NCI-H510A (cell line): Measurements from ENCODE around the gene ANKK1.

Source experiments
- DNase-seq: peaks from one replicate; lab custom pipeline; 2025; lab: John Stamatoyannopoulos, UW

ANKK1 gene

GRCh38 chr11:113387605-113388211, at the start of gene ANKK1:
Gene ANKK1, plus strand, starts transcription at chr11:113387779. Its CDS starts 106 bp downstream, at chr11:113387885.
- DNase-seq, result no peak

- no peak for DNase-seq
These were observed 48.8 kb upstream of the ANKK1 start for GRCh38 chr11:113338730-113339129.

GRCh38 chr11:113339929-113340589, 47.5 kb upstream of the ANKK1 start:
- peak; percentile 9 for DNase-seq

- no peak for DNase-seq
These were observed 46.0 kb upstream of the ANKK1 start for GRCh38 chr11:113341388-113342165.

GRCh38 chr11:113345978-113346377, 41.6 kb upstream of the ANKK1 start:
- DNase-seq, result no peak

- DNase-seq, result no peak
These were observed 38.1 kb upstream of the ANKK1 start for GRCh38 chr11:113349528-113349927.

GRCh38 chr11:113350336-113351067, 37.1 kb upstream of the ANKK1 start:
- DNase-seq, result peak; percentile 28

GRCh38 chr11:113351068-113351450, 36.5 kb upstream of the ANKK1 start:
- no peak for DNase-seq

DNA sequence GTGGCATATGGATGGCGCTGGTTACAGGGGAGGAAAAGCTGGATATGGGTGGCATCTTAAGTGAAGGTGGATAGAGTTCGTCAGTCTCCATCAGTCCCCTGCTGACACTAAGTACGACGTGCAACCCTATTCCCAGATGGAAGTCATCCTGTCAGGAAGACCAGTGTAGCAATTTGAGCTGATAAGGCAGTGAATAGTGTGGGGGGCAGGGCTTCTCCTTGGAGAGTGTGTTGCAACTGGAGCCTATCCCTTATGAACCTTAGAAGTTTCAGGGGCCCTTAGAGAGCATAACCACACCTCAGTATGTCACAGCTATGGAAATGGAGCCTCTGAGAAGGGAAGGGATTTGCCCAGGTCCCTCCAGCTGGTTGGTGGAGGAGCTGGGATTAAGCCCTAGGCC, 36.1 kb upstream of the ANKK1 start:
- no peak for DNase-seq

DNA sequence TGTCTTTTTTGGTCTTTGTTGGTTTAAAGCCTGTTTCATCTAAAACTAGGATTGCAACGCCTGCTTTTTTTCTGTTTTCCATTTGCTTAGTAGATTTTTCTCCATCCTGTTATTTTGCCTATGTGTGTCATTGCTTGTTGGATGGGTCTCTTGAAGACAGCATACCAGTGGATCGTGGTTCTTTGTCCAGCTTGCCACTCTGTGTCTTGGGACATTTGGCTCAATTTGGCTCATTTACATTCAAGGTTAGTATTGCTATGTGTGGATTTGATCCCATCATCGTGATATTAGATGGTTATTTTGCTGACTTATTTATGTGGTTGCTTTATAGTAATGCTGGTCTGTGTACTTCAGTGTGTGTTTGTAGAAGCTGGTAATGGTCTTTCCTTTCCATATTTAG, 31.4 kb upstream of the ANKK1 start:
- DNase-seq, result no peak

GRCh38 chr11:113363406-113363805, 24.2 kb upstream of the ANKK1 start:
- DNase-seq, result no peak

- no peak for DNase-seq
These were observed 23.5 kb upstream of the ANKK1 start for GRCh38 chr11:113363996-113364641.

DNA sequence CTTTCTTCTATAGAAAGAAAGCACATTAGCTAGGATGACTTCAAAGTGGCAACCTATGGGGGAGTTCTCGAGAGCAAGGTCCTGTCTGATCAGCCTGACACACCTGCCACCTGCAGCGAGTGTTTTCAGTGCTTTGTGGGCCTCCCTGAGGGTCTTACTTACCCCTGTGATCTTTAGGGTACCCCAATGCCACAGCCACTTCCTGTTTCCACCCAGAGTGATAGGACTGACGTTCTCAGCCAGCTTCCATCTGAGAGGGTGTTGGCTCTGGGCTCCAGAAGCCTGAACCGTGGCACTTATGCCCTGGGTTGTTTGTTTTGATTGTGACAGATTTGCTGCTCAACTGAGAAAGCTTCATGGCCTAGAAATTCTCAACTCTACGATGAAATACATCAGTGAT, 21.7 kb upstream of the ANKK1 start:
- peak; percentile 24 for DNase-seq

DNA sequence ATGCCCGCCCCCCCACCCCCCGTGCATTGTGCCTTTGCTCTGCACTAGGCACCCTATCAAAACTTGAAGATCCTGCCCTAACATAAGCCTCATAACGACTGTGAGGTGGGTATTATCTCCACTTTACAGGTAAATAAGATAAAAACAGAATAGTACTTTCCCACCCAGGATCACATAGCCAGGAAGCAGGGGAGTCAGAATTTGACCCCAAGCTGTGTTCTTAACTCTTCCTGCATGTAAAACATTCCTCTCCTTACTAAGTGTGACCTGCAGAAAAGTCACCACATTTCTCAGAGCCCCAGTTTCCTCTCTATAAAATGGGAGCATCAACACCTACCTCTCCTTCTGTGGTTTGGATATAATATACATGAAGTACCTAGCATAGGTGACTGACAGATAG, 18.2 kb upstream of the ANKK1 start:
- no peak for DNase-seq

- no peak for DNase-seq
These were observed 16.9 kb upstream of the ANKK1 start for GRCh38 chr11:113370634-113371033.

- DNase-seq, result no peak
These were observed 15.3 kb upstream of the ANKK1 start for GRCh38 chr11:113372309-113372708.

DNA sequence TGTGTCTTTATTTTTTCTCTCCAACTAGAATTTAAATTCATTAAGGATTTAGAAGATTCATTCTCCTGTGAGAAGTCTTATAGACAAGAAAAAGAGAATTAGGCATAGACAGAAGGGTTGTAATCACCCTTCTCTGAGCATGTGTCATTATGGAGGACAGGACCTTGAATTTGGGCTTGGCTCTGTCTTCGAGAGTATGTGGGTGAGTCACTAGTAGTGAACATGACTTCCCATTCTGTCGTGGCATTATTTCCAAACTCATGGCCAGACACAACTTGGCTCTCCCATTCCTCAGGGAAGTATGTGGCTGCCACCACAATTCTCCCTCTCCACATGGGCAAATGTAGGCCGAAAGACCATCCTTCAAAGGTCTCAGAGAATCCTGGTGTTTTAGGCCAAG, 14.3 kb upstream of the ANKK1 start:
- DNase-seq, result no peak

- no peak for DNase-seq
These were observed 13.5 kb upstream of the ANKK1 start for GRCh38 chr11:113373981-113374560.

DNA sequence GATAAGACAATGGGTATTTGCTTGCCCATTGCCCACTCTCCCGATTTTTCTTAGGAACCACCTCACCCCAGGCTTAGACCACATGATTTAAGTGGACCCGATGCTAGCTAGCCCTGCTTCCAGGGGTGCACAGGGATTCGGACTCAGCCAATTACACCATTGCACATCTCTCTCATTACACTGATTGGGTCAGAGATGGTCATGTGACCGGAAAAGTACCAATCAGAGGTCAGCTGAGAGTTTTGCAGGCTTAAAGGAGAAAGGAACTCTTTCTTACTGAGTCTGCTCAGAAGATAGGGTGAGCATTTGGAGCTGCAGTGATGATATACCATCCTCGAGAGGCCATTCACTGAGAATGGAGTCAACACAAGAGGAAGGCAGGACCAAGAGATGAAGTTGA, 12.2 kb upstream of the ANKK1 start:
- no peak for DNase-seq

GRCh38 chr11:113376156-113376555, 11.4 kb upstream of the ANKK1 start:
- no peak for DNase-seq

DNA sequence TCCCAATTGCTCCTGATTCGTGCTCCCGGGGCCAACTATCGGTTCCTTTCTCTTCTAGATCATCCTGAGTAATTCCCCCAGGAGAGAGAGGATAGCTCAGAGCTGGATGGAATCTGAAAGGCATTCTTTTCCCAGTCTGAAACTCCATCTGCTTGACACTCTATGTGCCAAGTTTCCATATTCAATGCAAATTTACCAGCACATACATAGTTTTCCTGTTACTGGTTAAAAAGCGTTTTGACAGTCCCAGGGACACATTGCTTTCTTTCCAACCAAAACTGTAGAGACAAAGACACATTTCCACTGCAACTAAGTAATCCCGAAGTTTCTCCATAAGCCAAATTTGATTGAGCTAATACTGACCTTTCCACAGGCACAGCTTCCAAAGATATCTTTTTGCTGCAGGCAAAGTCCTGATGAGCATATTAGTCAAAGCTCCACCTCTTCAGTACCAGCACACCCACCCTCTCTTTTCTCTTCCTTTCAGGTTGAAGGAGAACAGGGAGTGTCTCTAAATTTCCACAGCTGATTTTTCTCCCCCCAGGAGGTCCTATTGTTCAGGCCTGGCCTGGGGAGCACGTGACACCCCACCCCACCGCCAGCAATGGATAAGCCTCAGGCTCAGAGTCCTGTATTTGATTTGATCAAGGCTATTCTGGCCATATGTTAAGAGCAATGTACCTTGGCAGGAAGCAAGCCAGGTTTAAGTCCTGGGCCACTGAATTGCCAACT, 9.7 kb upstream of the ANKK1 start:
- DNase-seq, result no peak
